ENCODE data around the gene GPR87.

The GPR87 gene

DNA sequence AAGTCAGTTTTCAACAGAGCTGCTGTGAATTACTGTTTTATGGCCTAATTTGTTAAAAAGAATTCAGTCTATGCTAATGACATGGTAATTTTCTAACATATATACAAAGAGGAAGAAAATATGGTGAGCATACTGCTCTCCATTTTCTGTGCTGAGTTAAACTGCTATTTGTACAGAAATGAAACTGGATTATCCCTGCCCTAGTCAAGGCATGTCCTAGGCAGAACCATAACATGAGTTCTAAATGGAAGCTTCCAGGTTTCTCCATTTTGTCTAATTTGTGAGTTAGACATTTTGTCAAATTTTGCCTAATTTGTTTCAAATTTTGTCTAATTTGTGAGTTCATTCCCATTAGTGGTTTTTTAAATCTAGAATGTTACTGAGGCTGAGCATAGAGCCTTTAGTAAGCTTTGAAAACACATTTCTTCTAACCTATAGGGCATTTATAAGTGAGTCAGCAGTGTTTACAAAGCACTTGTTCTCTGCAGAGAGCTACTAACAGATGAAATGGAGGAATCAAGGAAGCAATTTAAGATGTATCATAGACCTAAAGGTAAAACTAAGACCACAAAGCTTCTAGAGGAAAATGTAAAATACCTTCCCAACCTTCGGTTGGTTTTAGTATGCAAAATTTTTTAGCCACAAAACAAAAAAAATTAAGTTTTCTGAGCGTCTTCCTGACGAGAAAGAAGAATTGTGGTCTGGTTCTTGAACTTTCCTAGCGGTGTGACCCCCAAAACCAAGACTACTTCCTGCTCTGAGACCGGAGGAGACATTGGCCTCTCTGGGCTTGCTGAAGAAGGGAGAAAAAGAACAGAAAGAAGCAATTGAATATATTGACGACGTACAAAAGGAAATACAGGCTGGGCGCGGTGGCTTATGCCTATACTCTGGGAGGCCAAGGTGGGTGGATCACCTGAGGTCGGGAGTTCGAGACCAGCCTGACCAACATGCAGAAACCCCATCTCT, 48.1 kb downstream of the GPR87 start:
- no peak overlapping the region for H3K4me3 ChIP-seq (ENCODE audit: low read depth, low read length)
- peak; percentile 17 for DNase-seq (ENCODE audit: low read depth)
- TF ChIP-seq, protein P1, sequence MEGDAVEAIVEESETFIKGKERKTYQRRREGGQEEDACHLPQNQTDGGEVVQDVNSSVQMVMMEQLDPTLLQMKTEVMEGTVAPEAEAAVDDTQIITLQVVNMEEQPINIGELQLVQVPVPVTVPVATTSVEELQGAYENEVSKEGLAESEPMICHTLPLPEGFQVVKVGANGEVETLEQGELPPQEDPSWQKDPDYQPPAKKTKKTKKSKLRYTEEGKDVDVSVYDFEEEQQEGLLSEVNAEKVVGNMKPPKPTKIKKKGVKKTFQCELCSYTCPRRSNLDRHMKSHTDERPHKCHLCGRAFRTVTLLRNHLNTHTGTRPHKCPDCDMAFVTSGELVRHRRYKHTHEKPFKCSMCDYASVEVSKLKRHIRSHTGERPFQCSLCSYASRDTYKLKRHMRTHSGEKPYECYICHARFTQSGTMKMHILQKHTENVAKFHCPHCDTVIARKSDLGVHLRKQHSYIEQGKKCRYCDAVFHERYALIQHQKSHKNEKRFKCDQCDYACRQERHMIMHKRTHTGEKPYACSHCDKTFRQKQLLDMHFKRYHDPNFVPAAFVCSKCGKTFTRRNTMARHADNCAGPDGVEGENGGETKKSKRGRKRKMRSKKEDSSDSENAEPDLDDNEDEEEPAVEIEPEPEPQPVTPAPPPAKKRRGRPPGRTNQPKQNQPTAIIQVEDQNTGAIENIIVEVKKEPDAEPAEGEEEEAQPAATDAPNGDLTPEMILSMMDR (conservative IDR thresholded peaks at IDR 0.05; ENCODE audit: low read depth, low read length), result no peak

DNA sequence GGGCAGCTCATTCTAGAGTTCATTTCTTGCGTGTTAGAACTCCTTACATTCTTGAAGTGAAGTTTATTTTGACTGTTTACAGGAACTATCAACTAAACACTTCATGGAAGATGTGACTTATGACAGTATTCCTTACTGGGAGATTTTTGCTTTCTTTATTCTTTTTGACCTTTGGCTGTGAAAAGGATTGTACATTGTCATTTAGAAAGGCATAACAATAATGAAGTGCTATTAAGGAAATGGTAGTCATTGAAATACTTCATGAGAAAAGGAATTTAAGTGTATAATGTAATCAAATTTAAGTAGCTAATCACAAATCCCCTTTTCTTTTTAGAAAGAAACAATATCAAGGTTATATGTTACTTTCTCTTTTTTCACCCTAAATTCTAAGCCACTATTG, 49.6 kb downstream of the GPR87 start:
- no peak for DNase-seq (ENCODE audit: low read depth)
- H3K4me3 ChIP-seq (ENCODE audit: low read depth, low read length), result no peak overlapping the region
- TF ChIP-seq, protein P1 (conservative IDR thresholded peaks at IDR 0.05; ENCODE audit: low read depth, low read length), result no peak

GRCh38 chr3:151265866-151266265, 50.8 kb downstream of the GPR87 start:
- TF ChIP-seq, protein P1 (conservative IDR thresholded peaks at IDR 0.05; ENCODE audit: low read depth, low read length), result no peak
- DNase-seq (ENCODE audit: low read depth), result no peak

GRCh38 chr3:151265166-151265565, 51.5 kb downstream of the GPR87 start:
- TF ChIP-seq, protein P1 (conservative IDR thresholded peaks at IDR 0.05; ENCODE audit: low read depth, low read length), result no peak
- no peak for DNase-seq (ENCODE audit: low read depth)
- no peak overlapping the region for H3K4me3 ChIP-seq (ENCODE audit: low read depth, low read length)

More at GRCh38 chr3:151265866-151266265, 50.8 kb downstream of the GPR87 start:
- no peak overlapping the region for H3K4me3 ChIP-seq (ENCODE audit: low read depth, low read length)

- TF ChIP-seq, protein P1 (conservative IDR thresholded peaks at IDR 0.05; ENCODE audit: low read depth, low read length), result no peak
- no peak for DNase-seq (ENCODE audit: low read depth)
- H3K4me3 ChIP-seq (ENCODE audit: low read depth, low read length), result no peak overlapping the region
These were observed 52.0 kb downstream of the GPR87 start for GRCh38 chr3:151264605-151265004.

GRCh38 chr3:151262871-151263525, 53.6 kb downstream of the GPR87 start:
- DNase-seq (ENCODE audit: low read depth), result no peak
- H3K4me3 ChIP-seq (ENCODE audit: low read depth, low read length), result no peak overlapping the region
- TF ChIP-seq, protein P1 (conservative IDR thresholded peaks at IDR 0.05; ENCODE audit: low read depth, low read length), result no peak
